Eye (tissue), 1 donor: Measurements from ENCODE around the gene TNFRSF1B.
A peak's percentile ranks its signal among the peaks of the same experiment; 100 is the strongest.

ENCODE experiments used
- DNase-seq: peaks from one replicate; pipeline ENCODE4 v3.0.0-alpha.2; 2015

TNFRSF1B gene

GRCh38 chr1:12166834-12167492 is at the start of gene TNFRSF1B:
Gene TNFRSF1B, plus strand, starts transcription at chr1:12166991. Its CDS starts 101 bp downstream, at chr1:12167092.
- peak; percentile 66 for DNase-seq

- DNase-seq, result no peak
Observed at GRCh38 chr1:12121212-12122003, 45.4 kb upstream of the TNFRSF1B start.

GRCh38 chr1:12123172-12123571 is 43.6 kb upstream of the TNFRSF1B start:
- no peak for DNase-seq

GRCh38 chr1:12124693-12125421 is 41.9 kb upstream of the TNFRSF1B start:
- DNase-seq, result peak; percentile 92

- no peak for DNase-seq
Observed at GRCh38 chr1:12125422-12126355, 41.1 kb upstream of the TNFRSF1B start.

- DNase-seq, result no peak
Observed at GRCh38 chr1:12126781-12127180, 40.0 kb upstream of the TNFRSF1B start.

- no peak for DNase-seq
Observed at GRCh38 chr1:12127206-12127810, 39.5 kb upstream of the TNFRSF1B start.

- DNase-seq, result no peak
Observed at GRCh38 chr1:12128120-12128519, 38.7 kb upstream of the TNFRSF1B start.

- DNase-seq, result no peak
Observed at GRCh38 chr1:12129624-12130023, 37.2 kb upstream of the TNFRSF1B start.

GRCh38 chr1:12130466-12131130 is 36.2 kb upstream of the TNFRSF1B start:
- no peak for DNase-seq

GRCh38 chr1:12132078-12132477 is 34.7 kb upstream of the TNFRSF1B start:
- no peak for DNase-seq

GRCh38 chr1:12134716-12135115 is 32.1 kb upstream of the TNFRSF1B start:
- no peak for DNase-seq

GRCh38 chr1:12135612-12136011 is 31.2 kb upstream of the TNFRSF1B start:
- DNase-seq, result no peak

- DNase-seq, result no peak
Observed at GRCh38 chr1:12136916-12137610, 29.7 kb upstream of the TNFRSF1B start.

GRCh38 chr1:12138196-12139168 is 28.3 kb upstream of the TNFRSF1B start:
- DNase-seq, result no peak

- no peak for DNase-seq
Observed at GRCh38 chr1:12140016-12140415, 26.8 kb upstream of the TNFRSF1B start.

- no peak for DNase-seq
Observed at GRCh38 chr1:12140515-12141162, 26.2 kb upstream of the TNFRSF1B start.

GRCh38 chr1:12141163-12141850 is 25.5 kb upstream of the TNFRSF1B start:
- no peak for DNase-seq
